ENCODE data around the gene ASTL. TPM values are rescaled to one million over a fixed set of nuclear protein-coding genes. Genes with fewer than 3 reads are reported as not detected.

The ASTL gene
- polyA plus RNA-seq, 1 experiment = not detected

GRCh38 chr2:96131813-96132745, 6.2 kb downstream of the ASTL start:
- no peak for TF ChIP-seq CTCF (IDR thresholded peaks at IDR 0.05; ENCODE audit: insufficient read depth, low read depth, low read length)
- ChIA-PET CTCF (interaction anchor here (2.0 to 2.5 kb wide), 2 partner anchors 15 to 43 kb away, joined by 9 read pairs; partner anchors contain the start of gene ADRA2B), POLR2A (no interaction called here)
- peaks cover 3% of the 10 kb centered on the region for H3K27me3 ChIP-seq (ENCODE audit: control insufficient read depth, insufficient read depth, low read length)
- no peaks in the 10 kb centered on the region for H3K36me3 ChIP-seq (ENCODE audit: control insufficient read depth, insufficient read depth, low read length)
- DNase-seq (ENCODE audit: low read depth) = no peak
- H3K4me3 ChIP-seq (ENCODE audit: low read depth, low read length) = no peak overlapping the region

- H3K36me3 ChIP-seq (ENCODE audit: control insufficient read depth, insufficient read depth, low read length) = no peaks in the 10 kb centered on the region
- H3K4me3 ChIP-seq (ENCODE audit: low read depth, low read length) = no peak overlapping the region
- TF ChIP-seq CTCF (IDR thresholded peaks at IDR 0.05; ENCODE audit: insufficient read depth, low read depth, low read length) = no peak
- POLR2A ChIA-PET = no interaction called here
- DNase-seq (ENCODE audit: low read depth) = no peak
- CTCF ChIA-PET = interaction anchor here (1.2 to 2.5 kb wide), 3 partner anchors 15 to 43 kb away, joined by 3 to 9 read pairs (median 6); partner anchors contain the start of gene ADRA2B
- peaks cover 3% of the 10 kb centered on the region for H3K27me3 ChIP-seq (ENCODE audit: control insufficient read depth, insufficient read depth, low read length)
Observed at GRCh38 chr2:96131152-96131812, 7.0 kb downstream of the ASTL start.

GRCh38 chr2:96130483-96130882, 7.8 kb downstream of the ASTL start:
- peaks cover 3% of the 10 kb centered on the region for H3K27me3 ChIP-seq (ENCODE audit: control insufficient read depth, insufficient read depth, low read length)
- no peak overlapping the region for H3K4me3 ChIP-seq (ENCODE audit: low read depth, low read length)
- DNase-seq (ENCODE audit: low read depth) = no peak
- H3K36me3 ChIP-seq (ENCODE audit: control insufficient read depth, insufficient read depth, low read length) = no peaks in the 10 kb centered on the region
- no peak for TF ChIP-seq CTCF (IDR thresholded peaks at IDR 0.05; ENCODE audit: insufficient read depth, low read depth, low read length)
- POLR2A ChIA-PET = no interaction called here
- CTCF ChIA-PET = interaction anchor here (0.8 to 1.6 kb wide), 4 partner anchors 8 to 134 kb away, joined by 3 to 6 read pairs (median 4); partner anchors contain the start of genes ADRA2B and ASTL

GRCh38 chr2:96129528-96130120, 8.7 kb downstream of the ASTL start:
- Histone ChIP-seq H3K4me3 (ENCODE audit: low read depth, low read length) (no peak overlapping the region), H3K36me3 (ENCODE audit: control insufficient read depth, insufficient read depth, low read length) (no peaks in the 10 kb centered on the region), H3K27me3 (ENCODE audit: control insufficient read depth, insufficient read depth, low read length) (peaks cover 3% of the 10 kb centered on the region)
- no peak for DNase-seq (ENCODE audit: low read depth)
- TF ChIP-seq CTCF (IDR thresholded peaks at IDR 0.05; ENCODE audit: insufficient read depth, low read depth, low read length) = no peak
- POLR2A ChIA-PET = no interaction called here
- CTCF ChIA-PET = interaction anchor here (0.8 to 1.6 kb wide), 4 partner anchors 9 to 135 kb away, joined by 3 to 6 read pairs (median 4); partner anchors contain the start of genes ADRA2B and ASTL
